Measurements from ENCODE around the gene KRT13.

Gene KRT13

GRCh38 chr17:41512546-41513167 is 7.2 kb upstream of the KRT13 start:
- no peak for TF ChIP-seq CTCF (IDR thresholded peaks at IDR 0.05; ENCODE audit: borderline replicate concordance, insufficient read depth, low read depth, low read length)
- no peak overlapping the region for H3K4me3 ChIP-seq (ENCODE audit: low read depth, low read length)

DNA sequence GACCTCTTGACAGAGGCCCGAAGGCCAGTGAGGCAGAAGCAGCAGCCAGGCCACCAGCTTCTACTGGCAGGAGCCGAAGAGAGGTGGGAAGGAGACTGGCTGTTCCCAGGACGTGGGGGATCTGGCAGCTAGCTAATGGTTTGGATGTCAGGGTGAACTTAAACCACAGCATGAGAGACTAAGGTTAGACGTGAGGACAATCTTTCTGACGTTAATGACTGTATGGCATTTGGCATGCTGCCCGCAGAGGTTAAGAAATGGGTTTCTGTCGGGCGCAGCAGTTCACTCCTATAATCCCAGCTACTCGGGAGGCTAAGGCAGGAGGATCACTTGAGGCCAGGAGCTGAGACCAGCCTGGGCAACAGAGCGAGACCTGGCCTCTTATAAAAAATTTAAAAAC is 6.3 kb upstream of the KRT13 start:
- H3K4me3 ChIP-seq (ENCODE audit: low read depth, low read length) = no peak overlapping the region
- no peak for TF ChIP-seq CTCF (IDR thresholded peaks at IDR 0.05; ENCODE audit: borderline replicate concordance, insufficient read depth, low read depth, low read length)

DNA sequence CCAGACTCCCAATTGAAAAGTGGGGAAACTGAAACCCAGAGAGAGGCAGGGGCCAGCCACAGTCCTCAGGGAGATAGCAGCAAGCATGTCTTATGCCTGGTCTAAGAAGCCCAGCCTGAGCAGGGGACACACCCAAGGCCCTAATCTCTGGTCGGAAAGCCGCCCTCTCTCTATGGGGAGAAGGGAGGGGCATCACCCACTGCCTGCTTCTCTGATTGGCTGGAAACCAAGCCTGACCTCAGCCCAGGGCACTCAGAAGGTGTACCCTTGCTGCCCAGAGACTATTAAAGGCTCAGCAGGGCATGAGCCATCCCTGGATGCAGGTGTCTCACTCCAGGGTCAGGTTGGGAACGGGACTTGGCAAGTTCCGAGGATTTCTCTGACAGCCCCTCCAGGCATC is 5.7 kb upstream of the KRT13 start:
- no peak for TF ChIP-seq CTCF (IDR thresholded peaks at IDR 0.05; ENCODE audit: borderline replicate concordance, insufficient read depth, low read depth, low read length)
- H3K4me3 ChIP-seq (ENCODE audit: low read depth, low read length) = no peak overlapping the region

GRCh38 chr17:41510251-41511065 is 5.0 kb upstream of the KRT13 start:
- H3K4me3 ChIP-seq (ENCODE audit: low read depth, low read length) = no peak overlapping the region
- TF ChIP-seq CTCF (IDR thresholded peaks at IDR 0.05; ENCODE audit: borderline replicate concordance, insufficient read depth, low read depth, low read length) = no peak

GRCh38 chr17:41507315-41507880 is 2.0 kb upstream of the KRT13 start:
- TF ChIP-seq CTCF (IDR thresholded peaks at IDR 0.05; ENCODE audit: borderline replicate concordance, insufficient read depth, low read depth, low read length) = no peak
- no peak overlapping the region for H3K4me3 ChIP-seq (ENCODE audit: low read depth, low read length)

GRCh38 chr17:41505809-41506767 is 676 bp upstream of the KRT13 start:
- no peak overlapping the region for H3K4me3 ChIP-seq (ENCODE audit: low read depth, low read length)
- no peak for TF ChIP-seq CTCF (IDR thresholded peaks at IDR 0.05; ENCODE audit: borderline replicate concordance, insufficient read depth, low read depth, low read length)

All from GM12875 (cell line).